Hematopoietic multipotent progenitor cell treated with erythropoietin and hydrocortisone succinate and interleukin-3 and kit ligand, for 17 days (in vitro differentiated cells): ENCODE data around the gene GPR27.

Experiments
- DNase-seq: peaks from one replicate; pipeline ENCODE4 v3.0.0-alpha.2; 2015; ENCODE audit warnings: low spot score

Gene GPR27, protein sequence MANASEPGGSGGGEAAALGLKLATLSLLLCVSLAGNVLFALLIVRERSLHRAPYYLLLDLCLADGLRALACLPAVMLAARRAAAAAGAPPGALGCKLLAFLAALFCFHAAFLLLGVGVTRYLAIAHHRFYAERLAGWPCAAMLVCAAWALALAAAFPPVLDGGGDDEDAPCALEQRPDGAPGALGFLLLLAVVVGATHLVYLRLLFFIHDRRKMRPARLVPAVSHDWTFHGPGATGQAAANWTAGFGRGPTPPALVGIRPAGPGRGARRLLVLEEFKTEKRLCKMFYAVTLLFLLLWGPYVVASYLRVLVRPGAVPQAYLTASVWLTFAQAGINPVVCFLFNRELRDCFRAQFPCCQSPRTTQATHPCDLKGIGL

DNA sequence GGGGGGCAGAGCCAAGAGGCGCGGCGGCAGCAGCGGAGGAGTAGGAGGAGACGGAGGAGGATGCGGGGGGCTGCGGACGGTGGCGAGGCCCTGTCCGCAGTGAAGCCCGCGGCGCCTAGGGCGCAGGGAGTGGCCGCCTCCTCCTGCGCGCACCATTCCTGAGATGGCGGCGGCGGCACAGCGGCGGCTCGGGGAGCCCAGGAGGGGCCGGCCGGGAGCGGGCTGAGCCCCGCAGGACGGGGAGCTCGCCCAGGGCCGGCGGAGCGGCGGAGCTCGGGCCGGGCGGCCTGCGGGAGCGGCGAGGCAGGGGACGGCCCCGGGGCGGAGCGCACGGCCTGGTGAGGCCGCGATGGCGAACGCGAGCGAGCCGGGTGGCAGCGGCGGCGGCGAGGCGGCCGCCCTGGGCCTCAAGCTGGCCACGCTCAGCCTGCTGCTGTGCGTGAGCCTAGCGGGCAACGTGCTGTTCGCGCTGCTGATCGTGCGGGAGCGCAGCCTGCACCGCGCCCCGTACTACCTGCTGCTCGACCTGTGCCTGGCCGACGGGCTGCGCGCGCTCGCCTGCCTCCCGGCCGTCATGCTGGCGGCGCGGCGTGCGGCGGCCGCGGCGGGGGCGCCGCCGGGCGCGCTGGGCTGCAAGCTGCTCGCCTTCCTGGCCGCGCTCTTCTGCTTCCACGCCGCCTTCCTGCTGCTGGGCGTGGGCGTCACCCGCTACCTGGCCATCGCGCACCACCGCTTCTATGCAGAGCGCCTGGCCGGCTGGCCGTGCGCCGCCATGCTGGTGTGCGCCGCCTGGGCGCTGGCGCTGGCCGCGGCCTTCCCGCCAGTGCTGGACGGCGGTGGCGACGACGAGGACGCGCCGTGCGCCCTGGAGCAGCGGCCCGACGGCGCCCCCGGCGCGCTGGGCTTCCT is at the start of gene GPR27:
TSS of gene GPR27 (plus strand) at position 155 of the 909 bp plus-strand sequence. CDS start at position 350, 195 bp downstream.
- no peak for DNase-seq

- no peak for DNase-seq
Measured at GRCh38 chr3:71704915-71705314, 48.7 kb upstream of the GPR27 start.

GRCh38 chr3:71705681-71706080 is 48.0 kb upstream of the GPR27 start:
- no peak for DNase-seq

GRCh38 chr3:71707595-71707994 is 46.1 kb upstream of the GPR27 start:
- DNase-seq, result no peak

- no peak for DNase-seq
Measured at GRCh38 chr3:71708476-71709105, 45.1 kb upstream of the GPR27 start.

- no peak for DNase-seq
Measured at GRCh38 chr3:71709908-71710511, 43.6 kb upstream of the GPR27 start.

- peak; percentile 20 for DNase-seq
Measured at GRCh38 chr3:71710906-71711494, 42.7 kb upstream of the GPR27 start.

GRCh38 chr3:71713041-71713440 is 40.6 kb upstream of the GPR27 start:
- no peak for DNase-seq

DNA sequence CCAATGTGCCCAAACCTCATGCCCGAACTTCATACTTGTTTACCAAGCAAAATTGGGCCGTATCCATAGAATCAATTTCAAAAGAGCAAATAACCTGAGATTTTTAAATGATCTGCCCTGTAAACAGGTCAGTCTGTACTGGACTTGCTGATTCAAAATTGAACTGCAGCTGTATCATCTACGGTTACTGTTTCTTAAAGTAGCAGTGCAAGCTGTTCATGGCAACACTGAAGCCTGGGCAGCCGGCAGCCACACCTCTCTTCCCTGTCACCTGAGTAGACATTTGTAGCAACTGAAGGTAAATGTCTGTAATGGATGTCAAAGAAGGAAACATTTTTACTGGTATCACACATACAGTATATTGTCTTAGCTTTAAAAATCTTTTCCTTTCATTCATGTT is 39.1 kb upstream of the GPR27 start:
- no peak for DNase-seq

DNA sequence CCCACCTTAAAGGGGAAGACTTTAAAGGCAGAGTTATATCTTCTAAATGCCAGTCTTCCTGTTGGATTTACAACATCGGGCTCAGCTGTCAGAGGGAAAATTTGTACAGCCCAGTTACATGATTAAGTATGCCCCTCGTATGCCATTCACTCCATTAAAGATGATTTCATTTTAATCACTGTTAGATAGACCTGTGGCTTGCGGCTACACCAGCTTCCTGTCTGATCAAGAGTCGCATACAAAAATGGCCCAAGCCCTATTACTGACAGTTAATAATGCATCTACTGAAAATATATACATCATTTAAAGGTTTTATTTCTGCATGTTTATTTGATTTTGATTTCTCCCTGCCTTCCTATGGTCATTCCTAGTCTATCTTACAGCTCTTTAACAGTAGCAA is 35.6 kb upstream of the GPR27 start:
- DNase-seq, result no peak

DNA sequence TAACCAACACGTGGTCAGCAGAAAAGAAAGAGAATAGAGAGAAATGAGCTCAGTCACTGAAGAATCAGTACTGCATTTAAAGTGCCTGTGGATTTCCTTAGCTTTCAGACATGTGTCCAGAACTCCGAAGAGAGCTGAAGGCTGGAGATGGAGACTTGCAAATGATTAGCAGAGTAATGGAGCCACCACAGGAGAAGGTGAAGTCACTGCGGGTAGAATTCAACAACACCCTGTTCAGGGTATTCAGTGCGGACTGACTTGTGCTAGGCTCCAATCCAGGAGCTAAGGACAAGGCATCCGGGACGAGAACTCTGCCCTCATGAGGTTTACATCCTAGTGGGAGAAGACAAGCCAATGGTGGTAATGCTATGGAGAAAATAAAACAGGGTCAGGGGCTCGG is 32.7 kb upstream of the GPR27 start:
- DNase-seq, result no peak

DNA sequence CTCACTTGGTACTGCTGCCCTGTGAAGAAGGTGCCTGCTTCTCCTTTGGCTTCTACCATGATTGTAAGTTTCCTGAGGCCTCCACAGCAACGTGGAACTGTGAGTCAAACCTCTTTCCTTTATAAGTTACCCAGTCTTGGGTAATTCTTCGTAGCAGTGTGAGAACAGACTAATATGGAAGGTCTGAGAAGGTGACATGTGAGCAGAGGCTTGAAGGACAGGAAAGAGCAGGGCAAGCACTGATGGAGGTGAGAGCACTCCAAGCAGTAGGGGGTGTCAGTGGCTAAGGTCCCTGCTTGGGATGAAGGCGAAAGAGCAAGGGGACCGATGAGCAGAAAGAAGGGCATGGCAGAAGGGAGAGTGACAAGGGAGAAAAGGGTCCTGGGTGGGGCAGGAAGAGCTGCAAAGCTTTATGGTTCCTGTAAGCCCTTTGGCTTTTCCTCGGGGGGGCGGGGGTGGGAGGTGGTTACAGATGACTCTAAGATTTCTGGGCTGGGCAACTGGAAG is 32.0 kb upstream of the GPR27 start:
- no peak for DNase-seq

- no peak for DNase-seq
Measured at GRCh38 chr3:71722693-71723092, 31.0 kb upstream of the GPR27 start.

- no peak for DNase-seq
Measured at GRCh38 chr3:71723452-71724170, 30.0 kb upstream of the GPR27 start.

DNA sequence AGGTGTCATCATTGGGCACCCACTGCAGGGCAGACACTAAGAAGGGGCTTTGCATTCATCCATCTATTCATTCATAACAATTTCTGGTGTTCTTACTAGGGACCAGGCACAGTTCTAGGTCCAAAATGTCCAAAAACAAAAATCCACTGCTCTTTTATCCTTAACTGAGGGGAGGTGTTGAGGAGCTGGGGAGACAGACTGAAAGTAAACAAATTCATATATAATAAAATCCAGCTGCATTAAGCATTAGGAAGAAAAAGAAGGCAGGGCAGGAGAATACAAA is 29.5 kb upstream of the GPR27 start:
- DNase-seq, result no peak

DNA sequence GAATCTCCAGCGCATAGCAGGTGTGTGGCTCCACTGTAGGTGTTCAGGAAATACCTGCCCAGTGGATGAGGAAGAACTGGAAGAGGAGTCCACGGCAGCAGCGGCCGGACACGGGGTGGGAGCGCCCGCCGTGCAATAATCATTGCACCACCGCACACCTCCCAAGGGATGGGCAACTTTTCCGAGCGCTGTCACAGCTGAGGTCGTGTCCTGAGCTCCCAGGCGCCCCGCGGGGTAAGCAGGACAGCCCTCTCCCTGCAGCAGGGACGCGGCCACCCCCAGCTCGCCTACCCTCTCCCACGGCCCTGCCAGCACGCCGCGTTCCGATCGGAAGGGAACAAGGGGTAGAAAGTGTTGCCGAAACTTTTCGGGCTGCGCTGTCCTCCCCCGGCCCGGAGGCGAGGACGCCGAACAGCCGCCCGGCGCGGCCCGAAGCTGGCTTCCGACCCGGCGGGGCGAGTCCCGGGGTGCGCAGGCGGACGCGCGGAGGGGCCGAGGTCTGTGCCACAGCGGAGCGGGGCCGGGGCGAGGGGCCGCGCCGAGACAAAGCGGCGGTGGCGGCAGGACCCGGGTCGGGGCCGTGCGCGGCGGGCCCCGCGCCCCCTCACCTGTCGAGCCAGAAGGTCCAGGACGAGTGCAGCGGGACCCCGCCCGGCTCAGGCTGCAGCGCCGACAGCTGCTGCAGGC is 28.9 kb upstream of the GPR27 start:
- no peak for DNase-seq

GRCh38 chr3:71725271-71725991 is 28.2 kb upstream of the GPR27 start, which contains the start of gene EIF4E3:
TSS of gene EIF4E3 (minus strand) at chr3:71725402. CDS start at chr3:71725367, 35 bp downstream.
- no peak for DNase-seq

- DNase-seq, result no peak
Measured at GRCh38 chr3:71726146-71726545, 27.5 kb upstream of the GPR27 start.

GRCh38 chr3:71728632-71729342 is 24.9 kb upstream of the GPR27 start:
- DNase-seq, result no peak
